ENCODE data around the gene BMPR1B.

Gene BMPR1B

GRCh38 chr4:95018785-95019184, 261.0 kb downstream of the BMPR1B start:
- in situ Hi-C loops (cut with HindIII; ENCODE audit: low sequenced_read_pairs): no loop called here
- no peak overlapping the region for H3K4me3 ChIP-seq (ENCODE audit: low read depth, low read length)
- DNase-seq (ENCODE audit: low read depth): no peak
- TF ChIP-seq CTCF (IDR thresholded peaks at IDR 0.05; ENCODE audit: low read depth, low read length, missing control alignments): no peak

DNA sequence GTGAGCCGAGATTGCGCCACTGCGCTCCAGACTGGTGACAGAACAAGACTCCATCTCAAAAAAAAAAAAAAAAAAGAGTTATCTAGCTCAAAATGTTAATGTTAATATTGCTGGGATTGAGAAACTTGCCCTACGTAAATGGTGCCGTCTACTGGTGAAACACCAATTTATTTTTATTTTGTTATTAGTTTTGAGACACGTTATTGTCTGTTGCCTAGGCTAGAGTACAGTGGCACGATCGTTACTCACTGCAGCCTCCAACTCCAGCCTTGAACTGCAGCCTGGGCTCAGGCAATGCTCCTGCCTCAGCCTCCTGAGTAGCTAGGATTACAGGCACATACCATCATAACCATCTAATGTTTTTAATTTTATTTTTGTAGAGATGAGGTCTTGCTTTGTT, 262.8 kb downstream of the BMPR1B start:
- no peak overlapping the region for H3K4me3 ChIP-seq (ENCODE audit: low read depth, low read length)
- no peak for TF ChIP-seq CTCF (IDR thresholded peaks at IDR 0.05; ENCODE audit: low read depth, low read length, missing control alignments)
- no peak for DNase-seq (ENCODE audit: low read depth)
- in situ Hi-C loops (cut with HindIII; ENCODE audit: low sequenced_read_pairs): no loop called here

DNA sequence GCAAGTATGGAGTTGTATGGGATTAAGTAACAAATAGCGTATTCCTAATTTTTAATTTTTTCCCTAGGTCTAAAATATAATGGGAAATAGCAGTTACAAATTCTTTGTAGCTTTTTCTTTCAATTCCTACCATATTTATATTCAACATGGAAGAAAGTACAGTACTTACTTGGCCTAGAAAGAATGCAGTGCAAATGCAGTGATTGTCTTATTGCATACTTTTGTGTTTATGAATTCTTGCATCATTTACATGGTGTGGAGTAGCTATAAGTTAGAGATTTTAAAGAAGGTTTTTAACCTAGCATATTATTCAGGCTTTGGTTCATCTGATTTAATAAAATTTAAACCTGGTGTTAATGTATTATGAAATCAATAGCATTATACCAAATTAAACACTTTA, 263.3 kb downstream of the BMPR1B start:
- no peak for DNase-seq (ENCODE audit: low read depth)
- no peak for TF ChIP-seq CTCF (IDR thresholded peaks at IDR 0.05; ENCODE audit: low read depth, low read length, missing control alignments)
- in situ Hi-C loops (cut with HindIII; ENCODE audit: low sequenced_read_pairs): no loop called here
- H3K4me3 ChIP-seq (ENCODE audit: low read depth, low read length): no peak overlapping the region

DNA sequence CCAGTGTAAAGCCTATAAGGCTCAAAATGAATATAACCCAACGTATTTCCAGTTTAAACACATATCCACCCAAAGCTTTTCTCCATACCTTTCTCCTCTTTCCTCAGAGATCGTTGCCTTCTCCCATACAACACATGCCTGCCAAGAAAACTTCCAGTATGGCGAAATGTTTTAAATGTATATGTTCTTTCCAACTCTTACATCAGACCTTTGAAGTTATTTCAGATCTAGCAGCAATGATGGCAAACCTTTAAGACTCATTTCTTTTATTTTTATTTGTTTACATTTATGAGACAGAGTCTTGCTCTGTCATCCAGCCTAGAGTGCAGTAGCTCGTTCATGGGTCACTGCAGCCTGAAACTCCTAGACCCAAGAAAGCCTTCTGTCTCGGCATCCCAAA, 265.4 kb downstream of the BMPR1B start:
- no peak overlapping the region for H3K4me3 ChIP-seq (ENCODE audit: low read depth, low read length)
- in situ Hi-C loops (cut with HindIII; ENCODE audit: low sequenced_read_pairs): no loop called here
- no peak for TF ChIP-seq CTCF (IDR thresholded peaks at IDR 0.05; ENCODE audit: low read depth, low read length, missing control alignments)
- no peak for DNase-seq (ENCODE audit: low read depth)

DNA sequence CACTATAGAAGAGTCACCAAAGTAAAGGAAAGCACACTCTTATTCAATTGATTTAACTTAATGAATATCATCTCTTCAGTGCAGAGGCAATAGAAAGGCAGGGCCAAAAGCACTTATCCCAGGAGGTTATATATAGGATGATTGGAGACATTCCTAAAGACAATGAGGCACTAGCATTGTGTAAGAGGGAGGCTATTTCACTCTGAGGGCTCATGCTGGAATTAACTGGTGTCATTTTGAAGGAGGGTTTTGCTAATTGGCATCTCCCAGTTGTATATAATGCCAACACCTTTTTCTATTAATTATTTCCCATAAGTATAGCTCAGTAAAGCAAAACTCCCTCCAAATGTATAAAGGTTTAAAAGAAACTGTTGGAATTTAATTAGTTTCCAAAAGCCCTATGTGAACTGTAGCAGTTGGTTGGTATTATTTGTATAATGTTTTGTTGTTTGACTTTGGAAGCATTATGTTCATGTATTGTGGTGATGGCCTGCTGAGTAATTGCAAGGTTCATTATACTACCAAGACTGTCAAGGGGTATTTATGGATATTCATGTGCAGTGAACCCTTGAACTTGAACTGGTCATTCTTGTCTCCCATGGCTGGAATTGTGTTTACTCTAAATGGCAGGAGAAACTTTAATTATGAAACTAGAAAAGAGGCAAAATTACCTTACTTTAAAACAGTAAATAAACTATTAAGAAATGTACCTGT, 270.3 kb downstream of the BMPR1B start:
- DNase-seq (ENCODE audit: low read depth): no peak
- no peak for TF ChIP-seq CTCF (IDR thresholded peaks at IDR 0.05; ENCODE audit: low read depth, low read length, missing control alignments)
- no peak overlapping the region for H3K4me3 ChIP-seq (ENCODE audit: low read depth, low read length)
- in situ Hi-C loops (cut with HindIII; ENCODE audit: low sequenced_read_pairs): no loop called here

DNA sequence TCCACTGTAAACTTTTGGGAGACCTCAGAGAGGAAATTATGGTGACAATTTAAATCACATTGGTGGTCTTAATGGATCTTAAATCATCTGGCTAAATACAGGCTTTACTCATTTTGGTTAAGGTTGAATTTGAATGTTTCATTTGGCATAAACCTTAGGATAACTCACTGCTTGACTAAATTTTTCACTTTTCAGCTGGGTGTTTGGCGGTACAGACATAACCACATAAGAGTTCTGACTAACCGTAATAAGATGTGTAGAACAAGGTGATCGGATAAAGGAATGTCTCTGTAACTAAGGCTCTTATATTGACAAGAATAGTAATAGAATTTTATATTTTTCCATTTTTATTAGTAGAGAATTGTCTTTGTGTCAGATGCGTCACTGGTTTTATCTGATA, 281.0 kb downstream of the BMPR1B start:
- H3K4me3 ChIP-seq (ENCODE audit: low read depth, low read length): no peak overlapping the region
- TF ChIP-seq CTCF (IDR thresholded peaks at IDR 0.05; ENCODE audit: low read depth, low read length, missing control alignments): no peak
- in situ Hi-C loops (cut with HindIII; ENCODE audit: low sequenced_read_pairs): no loop called here

More for the DNA sequence above, 281.0 kb downstream of the BMPR1B start:
- DNase-seq (ENCODE audit: low read depth): peak; percentile 79
